Keratinocyte (primary cell): Measurements from ENCODE around the gene SLC44A3.

Source experiments
- CTCF ChIP-seq, 3 experiments: IDR thresholded peaks in 1 of 3; conservative IDR thresholded peaks in 1 of 3; optimal IDR thresholded peaks in 1 of 3; 2 replicates in 2 of 3; 3 replicates in 1 of 3; pipeline versions ENCODE3 to v1.5.1; 2011; ENCODE audit warnings: low read length in 3 of 3, mild to moderate bottlenecking in 3 of 3, moderate library complexity in 2 of 3, control low read depth in 1 of 3, inconsistent platforms in 1 of 3; ENCODE audit not compliant: insufficient read depth in 2 of 3; ENCODE audit errors: extremely low read depth in 1 of 3
- EZH2 ChIP-seq: IDR thresholded peaks from one replicate; pipeline ENCODE4 v1.6.1; 2012; ENCODE audit warnings: inconsistent platforms, mild to moderate bottlenecking, low read length, moderate library complexity

- TF ChIP-seq CTCF (optimal IDR thresholded peaks at IDR 0.05 in 1 of 3, IDR thresholded peaks at IDR 0.05 in 1 of 3, conservative IDR thresholded peaks at IDR 0.05 in 1 of 3; ENCODE audit: extremely low read depth in 1 of 3, insufficient read depth in 2 of 3, low read length in 3 of 3) (no peak), EZH2 (no peak)
Observed at GRCh38 chr1:94832446-94832845, 12.3 kb downstream of the SLC44A3 start.
